Mucosa of gallbladder (tissue), 1 donor: ENCODE data around the gene PPA1. TPM values are rescaled to one million over a fixed set of nuclear protein-coding genes. Genes with fewer than 3 reads are reported as not detected.
"Not testable (repeated sequence)": the region's sequence is repeated elsewhere in the genome, so short reads cannot be mapped to it uniquely, and the experiment has no call there.

Experiments used
- DNase-seq: peaks from one replicate; pipeline ENCODE4 v3.0.0-alpha.2; 2020; ENCODE audit warnings: low spot score
- total RNA-seq: library from RNA; stranded (reverse); gene quantifications from one replicate; pipeline ENCODE4 v1.2.1, GENCODE V29; 2021
- donor health status: DM: no; HTN: no; CAD: no.

PPA1 gene
- total RNA-seq: 148 TPM

GRCh38 chr10:70233109-70233938, at the start of gene PPA1:
PPA1 (minus strand) TSS chr10:70233429; CDS start chr10:70233327, 102 bp downstream.
- DNase-seq: peak; percentile 98

DNA sequence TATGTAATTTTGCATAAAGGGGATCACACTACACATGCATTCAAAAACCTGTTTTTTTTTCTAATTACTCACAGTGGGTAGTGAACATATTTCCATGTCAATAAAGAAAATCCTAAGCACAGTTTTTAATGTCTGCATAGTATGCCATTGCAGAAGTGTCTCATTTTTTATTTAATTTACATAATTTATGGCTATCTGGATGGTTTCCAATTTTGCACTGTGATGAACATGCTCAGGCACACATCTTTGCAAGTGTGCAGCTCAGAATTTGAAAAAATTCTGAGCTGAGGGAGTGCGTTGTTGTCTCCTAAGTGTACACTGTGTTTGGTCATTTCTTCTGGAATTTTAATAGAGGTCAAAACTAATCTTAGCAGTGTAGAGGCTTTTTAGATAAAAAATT, 48.4 kb upstream of the PPA1 start:
- no peak for DNase-seq

- no peak for DNase-seq
Observed at GRCh38 chr10:70280099-70280498, 46.9 kb upstream of the PPA1 start.

GRCh38 chr10:70277396-70278030, 44.3 kb upstream of the PPA1 start:
- DNase-seq: no peak

DNA sequence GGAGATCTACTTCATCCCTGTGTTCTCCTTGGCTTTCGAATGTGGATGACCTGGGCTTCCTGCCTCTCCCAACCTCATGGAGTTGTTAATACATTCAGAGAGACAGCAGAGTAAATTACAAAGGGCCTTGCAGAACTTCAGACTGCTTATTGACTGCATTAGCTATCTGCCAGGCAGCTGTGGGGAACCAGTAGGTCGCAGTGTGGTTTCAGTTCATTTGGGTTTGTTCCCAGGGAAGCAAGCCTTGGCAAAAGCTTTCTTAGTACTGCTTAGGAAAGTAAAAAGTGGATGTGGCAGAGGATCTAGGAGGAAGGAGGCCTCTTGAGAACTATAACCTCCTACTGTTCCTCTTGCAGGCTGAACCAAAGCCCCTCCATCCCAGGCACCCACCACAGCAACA, 41.4 kb upstream of the PPA1 start:
- DNase-seq: peak; percentile 38

DNA sequence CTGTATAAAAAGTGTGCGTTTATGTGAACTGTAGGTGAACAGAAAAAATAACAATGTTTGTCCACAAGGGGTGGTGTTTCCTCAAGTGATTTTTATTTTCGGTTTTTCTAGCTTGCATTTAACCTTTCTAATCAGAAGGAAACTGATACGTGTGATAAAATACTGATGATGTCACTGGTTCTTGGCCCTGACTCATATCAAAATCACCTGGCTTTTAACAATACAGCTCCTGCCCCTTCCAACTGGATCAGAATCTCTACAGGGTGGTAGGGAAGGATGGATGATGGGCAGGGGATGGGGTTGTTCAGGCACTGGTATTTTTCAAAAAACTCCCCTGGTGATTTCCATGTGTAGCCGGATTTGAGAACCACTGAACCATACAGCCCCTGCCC, 39.7 kb upstream of the PPA1 start:
- no peak for DNase-seq

GRCh38 chr10:70271996-70272924, 39.0 kb upstream of the PPA1 start:
- DNase-seq: no peak

- DNase-seq: no peak
Observed at GRCh38 chr10:70270952-70271351, 37.7 kb upstream of the PPA1 start.

- no peak for DNase-seq
Observed at GRCh38 chr10:70269741-70270140, 36.5 kb upstream of the PPA1 start.

DNA sequence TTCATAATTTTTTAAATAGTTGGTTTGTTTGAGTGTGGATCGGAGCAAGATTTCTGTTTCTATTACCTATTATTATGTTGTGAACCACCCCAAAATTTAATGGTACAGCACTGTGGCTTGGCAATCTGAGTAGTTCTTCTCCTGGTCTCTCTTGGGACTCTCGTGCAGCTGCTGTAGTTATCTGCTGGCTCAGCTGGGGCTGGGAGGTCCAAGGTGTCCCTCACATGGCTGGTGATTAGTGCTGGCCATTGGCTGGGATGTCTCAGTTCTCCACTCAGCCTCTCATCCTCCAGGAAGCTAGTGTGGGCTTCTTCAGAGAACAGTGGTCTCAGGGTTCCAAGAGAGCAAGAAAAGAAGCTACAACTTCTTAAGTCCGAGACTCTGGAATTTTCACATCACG, 35.1 kb upstream of the PPA1 start:
- no peak for DNase-seq

DNA sequence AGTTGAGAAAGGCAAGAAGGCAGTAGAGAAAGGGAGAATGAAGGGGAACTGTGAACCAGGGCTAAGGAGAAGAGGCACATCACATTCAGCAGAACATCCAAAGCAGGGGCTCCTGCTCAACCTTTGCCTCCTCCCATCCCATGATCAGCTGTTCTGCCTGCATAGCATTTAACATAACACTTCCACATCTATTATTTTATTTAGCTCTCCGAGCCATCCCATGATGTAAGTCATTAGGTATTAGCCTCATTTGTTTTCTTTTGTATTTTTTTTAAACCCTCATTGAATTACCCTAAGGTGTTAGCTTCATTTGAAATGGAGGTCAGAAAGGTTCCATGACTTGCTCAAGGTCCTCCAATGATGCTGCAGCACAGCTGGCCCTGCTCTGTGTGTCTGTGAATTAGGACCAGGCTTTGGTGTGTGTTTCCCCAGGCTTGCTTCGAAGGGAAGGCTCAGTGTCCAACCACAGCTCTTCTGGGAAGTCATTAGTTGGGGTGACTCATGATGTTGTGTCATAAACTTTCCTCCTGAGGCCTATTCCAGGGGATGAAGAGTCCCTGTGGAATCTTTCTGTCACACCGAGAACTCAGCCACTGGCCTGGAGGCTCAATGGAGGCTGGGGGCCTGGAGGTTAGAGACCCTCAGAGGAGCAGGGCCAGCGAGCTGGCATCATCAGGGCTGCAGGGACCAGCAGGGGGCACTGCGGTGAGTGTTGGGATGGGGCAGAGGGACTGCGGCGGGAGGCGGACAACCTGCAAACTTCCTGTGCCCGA, 34.1 kb upstream of the PPA1 start:
- no peak for DNase-seq

DNA sequence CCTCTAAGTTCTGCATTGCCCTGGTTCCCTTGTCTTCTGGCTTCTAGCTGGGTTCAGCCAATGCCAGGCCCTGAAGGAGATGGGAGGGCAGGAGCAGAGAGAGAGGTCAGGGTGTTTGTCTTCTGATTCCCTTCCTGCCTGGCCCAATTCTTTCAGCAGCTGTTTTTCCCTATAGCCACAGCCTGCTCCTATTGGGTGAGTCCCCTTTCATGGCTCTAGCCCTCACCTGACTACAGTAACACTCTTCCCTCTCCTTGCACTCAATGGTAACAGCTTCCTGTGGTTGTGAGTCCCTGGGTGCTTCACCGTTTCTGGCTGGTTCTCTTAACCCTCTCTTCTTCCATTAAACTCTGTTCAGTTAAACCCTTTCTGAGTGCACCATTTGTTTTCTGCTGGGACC, 33.5 kb upstream of the PPA1 start:
- DNase-seq: no peak

GRCh38 chr10:70266056-70266455, 32.8 kb upstream of the PPA1 start:
- DNase-seq: no peak

DNA sequence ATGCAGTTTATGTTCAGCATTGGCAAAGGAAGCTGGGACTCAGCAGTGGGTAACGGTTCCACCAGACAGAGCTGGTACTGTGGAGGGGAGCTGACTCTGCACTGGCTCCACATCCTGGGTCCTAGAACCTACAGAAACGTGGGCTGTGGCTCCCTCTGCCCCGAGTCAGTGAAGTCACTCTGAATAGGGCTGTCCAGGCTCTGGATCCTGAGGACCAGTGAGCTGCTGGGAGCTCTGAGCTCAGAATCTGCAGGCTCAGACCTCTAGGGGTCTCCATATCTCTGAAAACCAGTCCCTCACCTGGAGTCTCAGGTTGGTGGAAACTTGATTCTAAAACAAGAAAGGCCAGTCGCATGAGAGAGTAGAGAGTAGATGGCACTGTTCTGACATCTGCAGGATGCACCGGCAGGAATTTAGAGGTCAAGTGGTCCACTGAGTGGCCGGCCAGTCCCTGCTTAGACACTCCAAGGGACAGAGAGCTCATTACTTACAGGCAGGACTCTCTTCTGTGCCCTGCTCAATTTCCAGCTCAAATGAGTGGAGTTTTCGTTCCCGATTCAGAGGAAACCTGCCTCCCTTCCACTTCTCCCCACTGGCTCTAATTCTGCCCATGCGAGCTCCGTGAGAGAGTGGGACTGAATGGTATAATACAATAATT, 31.9 kb upstream of the PPA1 start:
- no peak for DNase-seq

DNA sequence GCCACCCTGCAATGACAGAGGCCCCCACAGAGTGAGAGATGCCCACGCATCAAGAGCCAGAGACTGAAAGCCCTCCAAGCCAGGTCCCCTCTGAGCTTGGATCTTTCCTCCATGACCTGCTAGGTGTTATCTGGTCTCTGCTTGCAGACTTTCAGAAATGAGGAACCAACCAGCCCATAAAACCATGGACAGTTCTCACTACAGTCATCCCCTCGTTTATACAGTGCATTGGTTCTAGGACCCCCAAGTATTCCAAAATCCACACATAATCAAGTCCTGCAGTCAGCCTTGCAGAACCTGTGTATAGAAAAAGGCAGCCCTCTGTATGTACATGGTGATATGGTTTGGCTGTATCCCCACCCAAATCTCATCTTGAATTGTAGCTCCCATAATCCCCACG, 27.5 kb upstream of the PPA1 start:
- DNase-seq: no peak

- DNase-seq: no peak
Observed at GRCh38 chr10:70260259-70260658, 27.0 kb upstream of the PPA1 start.

- DNase-seq: no peak
Observed at GRCh38 chr10:70258216-70258615, 25.0 kb upstream of the PPA1 start.

DNA sequence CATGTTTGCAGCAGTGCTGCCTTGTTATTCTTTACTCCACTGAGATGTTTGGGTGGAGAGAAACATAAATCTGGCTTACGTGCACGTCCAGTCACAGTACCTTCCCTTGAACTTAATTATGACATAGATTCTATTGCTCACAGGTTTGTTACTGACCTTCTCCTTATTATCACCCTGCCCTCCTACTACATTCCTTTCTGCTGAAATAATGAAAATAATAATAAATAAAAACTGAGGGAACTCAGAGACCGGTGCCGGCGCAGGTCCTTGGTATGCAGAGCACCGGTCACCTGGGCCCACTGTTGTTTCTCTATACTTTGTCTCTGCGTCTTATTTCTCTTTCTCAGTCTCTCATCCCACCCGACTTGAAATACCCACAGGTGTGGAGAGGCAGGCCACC, 24.6 kb upstream of the PPA1 start:
- DNase-seq: not testable (repeated sequence)

- DNase-seq: no peak
Observed at GRCh38 chr10:70256463-70256862, 23.2 kb upstream of the PPA1 start.

GRCh38 chr10:70255329-70256299, 22.4 kb upstream of the PPA1 start:
- DNase-seq: no peak
